H1 (cell line): ENCODE data around the gene PRRT1B. TPM values are rescaled to one million over a fixed set of nuclear protein-coding genes. Genes with fewer than 3 reads are reported as not detected.

ENCODE experiments used
- CTCF ChIA-PET: fragments of 300-600 bp; sonication (Branson Sonifier 250); formaldehyde crosslinking; loops from one replicate; lab custom pipeline; 2021; ENCODE audit not compliant: partially characterized antibody; lab: Charles Lee
- POLR2A ChIA-PET: fragments of 300-600 bp; sonication (Branson Sonifier 250); formaldehyde crosslinking; loops from one replicate; lab custom pipeline; 2021; ENCODE audit warnings: inconsistent platforms; ENCODE audit not compliant: partially characterized antibody; lab: Charles Lee
- DNase-seq, 2 experiments: peaks; one replicate each; pipeline versions ENCODE4 v3.0.0 to v3.0.0-alpha.2; 2010 to 2022; ENCODE audit warnings: low spot score in 2 of 2, low read depth in 1 of 2, mixed read lengths in 1 of 2
- FAIRE-seq: peaks from 2 replicates; lab custom pipeline; 2011; peaks lifted over from hg19 to GRCh38; lab: Jason Lieb, UNC
- H2AFZ ChIP-seq: 2 replicates; pipeline ENCODE4 v1.8.1; 2012; ENCODE audit warnings: low read length, inconsistent platforms
- H2AK5ac ChIP-seq: 2 replicates; pipeline ENCODE4 v1.6.1; 2013; ENCODE audit warnings: low read depth, low read length
- H2BK120ac ChIP-seq: replicated peaks from 2 replicates; pipeline ENCODE3; 2013; ENCODE audit warnings: low read depth, low read length, inconsistent platforms
- H2BK12ac ChIP-seq: 2 replicates; pipeline ENCODE4 v1.6.1; 2013; ENCODE audit warnings: low read depth, low read length
- H2BK15ac ChIP-seq: 2 replicates; pipeline ENCODE4 v1.6.1; 2013; ENCODE audit warnings: low read length
- H2BK20ac ChIP-seq: 2 replicates; pipeline ENCODE4 v1.6.1; 2013; ENCODE audit warnings: low read length
- H2BK5ac ChIP-seq: 2 replicates; pipeline ENCODE4 v1.6.1; 2013; ENCODE audit warnings: low read depth, low read length
- H3K14ac ChIP-seq: 2 replicates; pipeline ENCODE4 v1.6.1; 2013; ENCODE audit warnings: inconsistent platforms; ENCODE audit not compliant: insufficient read length
- H3K18ac ChIP-seq: 2 replicates; pipeline ENCODE4 v1.6.1; 2013; ENCODE audit warnings: low read length; ENCODE audit errors: extremely low read depth
- H3K23ac ChIP-seq: 2 replicates; pipeline ENCODE4 v1.6.1; 2013; ENCODE audit warnings: inconsistent platforms; ENCODE audit not compliant: insufficient read length
- H3K23me2 ChIP-seq: 2 replicates; pipeline ENCODE4 v1.6.1; 2013; ENCODE audit warnings: low read depth, low read length
- H3K27ac ChIP-seq: 2 replicates; pipeline ENCODE4 v1.6.1; 2011; ENCODE audit warnings: low read depth, low read length, inconsistent platforms
- H3K27me3 ChIP-seq, 4 experiments: replicated peaks in 1 of 4; 1 replicate in 1 of 4; 2 replicates in 3 of 4; pipeline versions ENCODE4 v1.6.1 to v1.8.1; 2011 to 2013; ENCODE audit warnings: low read length in 3 of 4, mild to moderate bottlenecking in 3 of 4, inconsistent platforms in 2 of 4, mixed read lengths in 2 of 4, moderate library complexity in 1 of 4; ENCODE audit not compliant: control insufficient read depth in 3 of 4, insufficient read depth in 3 of 4; ENCODE audit errors: extremely low read depth in 1 of 4
- H3K36me3 ChIP-seq, 4 experiments: 2 replicates each; pipeline versions ENCODE4 v1.6.1 to v1.8.1; 2011 to 2013; ENCODE audit warnings: mild to moderate bottlenecking in 4 of 4, low read length in 3 of 4, moderate library complexity in 2 of 4, control low read depth in 1 of 4, inconsistent platforms in 1 of 4; ENCODE audit not compliant: insufficient read depth in 4 of 4, control insufficient read depth in 2 of 4
- H3K4ac ChIP-seq: replicated peaks from 2 replicates; pipeline ENCODE3; 2013; ENCODE audit warnings: low read length, low read depth, mixed read lengths, inconsistent platforms; ENCODE audit not compliant: insufficient read length
- H3K4me1 ChIP-seq, 4 experiments: replicated peaks in 1 of 4; 1 replicate in 1 of 4; 2 replicates in 3 of 4; pipeline versions ENCODE4 v1.6.1 to v1.8.1; 2011 to 2013; ENCODE audit warnings: low read length in 3 of 4, inconsistent platforms in 2 of 4, mixed read lengths in 1 of 4; ENCODE audit not compliant: insufficient read depth in 4 of 4, control insufficient read depth in 3 of 4
- H3K4me2 ChIP-seq, 2 experiments: 2 replicates each; pipeline versions ENCODE4 v1.6.1 to v1.8.1; 2011 to 2013; ENCODE audit warnings: low read depth in 2 of 2, low read length in 2 of 2, control low read depth in 1 of 2, inconsistent platforms in 1 of 2, mild to moderate bottlenecking in 1 of 2; ENCODE audit not compliant: insufficient read depth in 1 of 2
- H3K4me3 ChIP-seq, 4 experiments: fragments of 200-600, 300-600 bp in 1 of 4; sonication (generic), shearing (Covaris generic), sonication (Bioruptor Twin) in 1 of 4; 2 replicates each; pipeline versions ENCODE4 v1.5.1 to v1.8.1; 2011 to 2016; ENCODE audit warnings: low read length in 4 of 4, low read depth in 3 of 4, control low read depth in 2 of 4, inconsistent platforms in 2 of 4, mild to moderate bottlenecking in 2 of 4, mixed read lengths in 1 of 4, moderate library complexity in 1 of 4; ENCODE audit not compliant: insufficient read depth in 2 of 4; ENCODE audit errors: extremely low read depth in 1 of 4
- H3K56ac ChIP-seq: replicated peaks from 2 replicates; pipeline ENCODE3; 2013; ENCODE audit warnings: low read depth, mild to moderate bottlenecking, mixed read lengths, low read length, inconsistent platforms; ENCODE audit not compliant: insufficient read length
- H3K79me1 ChIP-seq: 2 replicates; pipeline ENCODE4 v1.6.1; 2013; ENCODE audit warnings: low read depth, low read length, control low read depth
- H3K79me2 ChIP-seq, 2 experiments: 2 replicates each; pipeline versions ENCODE4 v1.6.1 to v1.8.1; 2012 to 2013; ENCODE audit warnings: low read length in 2 of 2, mild to moderate bottlenecking in 2 of 2, inconsistent platforms in 1 of 2; ENCODE audit not compliant: insufficient read depth in 2 of 2, control insufficient read depth in 1 of 2
- H3K9ac ChIP-seq, 4 experiments: replicated peaks in 1 of 4; 1 replicate in 1 of 4; 2 replicates in 3 of 4; pipeline versions ENCODE4 v1.6.1 to v1.8.1; 2011 to 2013; ENCODE audit warnings: low read depth in 3 of 4, low read length in 3 of 4, control low read depth in 2 of 4, mild to moderate bottlenecking in 2 of 4, moderate library complexity in 2 of 4, inconsistent platforms in 1 of 4; ENCODE audit errors: extremely low read depth in 1 of 4
- H3K9me3 ChIP-seq, 2 experiments: 2 replicates each; pipeline versions ENCODE4 v1.6.1 to v1.8.1; 2012 to 2013; ENCODE audit warnings: mild to moderate bottlenecking in 2 of 2, moderate library complexity in 2 of 2, control low read depth in 1 of 2, inconsistent platforms in 1 of 2, low read depth in 1 of 2, low read length in 1 of 2, mixed read lengths in 1 of 2; ENCODE audit not compliant: insufficient read depth in 2 of 2
- H4K20me1 ChIP-seq, 2 experiments: replicated peaks in 1 of 2; 2 replicates each; pipeline versions ENCODE3 to v1.8.1; 2011 to 2013; ENCODE audit warnings: inconsistent platforms in 2 of 2, low read length in 2 of 2, mild to moderate bottlenecking in 1 of 2; ENCODE audit not compliant: insufficient read depth in 2 of 2, control insufficient read depth in 1 of 2
- H4K5ac ChIP-seq: 2 replicates; pipeline ENCODE4 v1.6.1; 2013; ENCODE audit warnings: low read length, low read depth, mixed read lengths, inconsistent platforms; ENCODE audit not compliant: insufficient read length
- H4K8ac ChIP-seq: 2 replicates; pipeline ENCODE4 v1.8.0; 2013; ENCODE audit warnings: mild to moderate bottlenecking, moderate library complexity, low read length, inconsistent platforms; ENCODE audit not compliant: insufficient read depth; ENCODE audit errors: extremely low read depth
- H4K91ac ChIP-seq: replicated peaks from 2 replicates; pipeline ENCODE3; 2013; ENCODE audit warnings: low read length, mixed read lengths, inconsistent platforms; ENCODE audit not compliant: insufficient read length
- CEBPB ChIP-seq: IDR thresholded peaks from 2 replicates; pipeline ENCODE4 v1.6.1; 2012; ENCODE audit warnings: low read depth, low read length
- CHD1 ChIP-seq: IDR thresholded peaks from 2 replicates; pipeline ENCODE4 v1.6.1; 2012; ENCODE audit warnings: low read depth, low read length, improper control_type of control experiment
- CREB1 ChIP-seq: IDR thresholded peaks from 2 replicates; pipeline ENCODE4 v1.6.1; 2012; ENCODE audit warnings: inconsistent platforms
- EGR1 ChIP-seq: IDR thresholded peaks from 2 replicates; pipeline ENCODE4 v1.6.1; 2011; ENCODE audit warnings: low read depth, low read length, borderline replicate concordance
- HDAC6 ChIP-seq: IDR thresholded peaks from one replicate; pipeline ENCODE4 v1.7.1; 2012; ENCODE audit warnings: low read depth, mild to moderate bottlenecking, inconsistent platforms, low read length, moderate library complexity
- NRF1 ChIP-seq: IDR thresholded peaks from 2 replicates; pipeline ENCODE4 v1.6.1; 2011; ENCODE audit warnings: mild to moderate bottlenecking, low read depth, low read length, improper control_type of control experiment
- PHF8 ChIP-seq: fragments of 200-600 bp; sonication (generic); conservative IDR thresholded peaks from 2 replicates; pipeline ENCODE4 v1.7.1; 2012; ENCODE audit warnings: low read depth, mild to moderate bottlenecking, inconsistent platforms, low read length, moderate library complexity
- SAP30 ChIP-seq: fragments of 300-600 bp; sonication (generic); IDR thresholded peaks from 2 replicates; pipeline ENCODE4 v1.7.1; 2012; ENCODE audit warnings: low read length, moderate library complexity, mild to moderate bottlenecking, inconsistent platforms; ENCODE audit not compliant: insufficient read depth, insufficient replicate concordance
- SIRT6 ChIP-seq: IDR thresholded peaks from one replicate; pipeline ENCODE4 v1.7.1; 2012; ENCODE audit warnings: low read length, inconsistent platforms
- TAF7 ChIP-seq: optimal IDR thresholded peaks from 2 replicates; pipeline ENCODE3; 2011; ENCODE audit warnings: low read depth, mild to moderate bottlenecking, inconsistent platforms, low read length, moderate library complexity, borderline replicate concordance
- WGBS, 2 experiments: shearing (Covaris generic) in 1 of 2; methylation state at CpG; one replicate each; pipeline versions ENCODE4 v1.1.6 to v1.1.7; 2013 to 2015; ENCODE audit warnings: low lambda C conversion rate in 2 of 2, mixed read lengths in 2 of 2, inconsistent platforms in 1 of 2, low coverage in 1 of 2, missing lambda C conversion rate in 1 of 2; ENCODE audit not compliant: insufficient replicate concordance in 2 of 2, insufficient coverage in 1 of 2, insufficient read length in 1 of 2; ENCODE audit errors: extremely low coverage in 1 of 2, missing lambda C conversion rate in 1 of 2; 5-methylcytosine and 5-hydroxymethylcytosine counted together
- long read RNA-seq, 2 experiments: library from RNA in 1 of 2; library from capped mRNA in 1 of 2; stranded (forward); transcript quantifications; one replicate each; pipeline ENCODE4 v2.0.0, GENCODE V29; 2021; ENCODE audit warnings: inconsistent platforms in 1 of 2
- polyA minus RNA-seq, 3 experiments: library from RNA; depleted of rRNA, polyadenylated mRNA; stranded (reverse); fragments of >200 nt; gene quantifications; 1 replicate in 2 of 3; 2 replicates in 1 of 3; pipeline ENCODE4 v1.2.3, GENCODE V29; 2011
- polyA plus RNA-seq, 7 experiments: library from polyadenylated mRNA; depleted of rRNA in 3 of 7; stranded (reverse) in 5 of 7; unstranded in 2 of 7; fragments of >200 nt in 5 of 7; fragments of 200-250 nt in 2 of 7; gene quantifications; 1 replicate in 5 of 7; 2 replicates in 1 of 7; 4 replicates in 1 of 7; pipeline versions ENCODE4 v1.2.1 to v1.2.3, GENCODE V29; 2011 to 2013; ENCODE audit warnings: missing spikeins in 2 of 7, mixed read lengths in 2 of 7
- total RNA-seq: library from RNA; stranded (reverse); fragmentation: NEBNext Ultra II Directional; extraction: Animal tissue kit (Norgen Biotek cat#: 25700); gene quantifications from 2 replicates; pipeline ENCODE4 v1.2.1, GENCODE V29; 2021

The PRRT1B gene
- total RNA-seq = 1.1 and 1.2 TPM in 2 replicates
- 0.30 and 0.71 TPM in 2 replicates for polyA plus RNA-seq (2011; rRNA removed)
- polyA plus RNA-seq (2011; cell fraction: cytosol; rRNA removed) = 0.61 TPM
- 0.93 TPM for polyA plus RNA-seq (2011; cell fraction: nucleus; rRNA removed)
- 0.29 to 0.64 TPM (median 0.51 TPM) in 4 replicates for polyA plus RNA-seq (2012, experiment 1 of 2)
- 0.35 TPM for polyA plus RNA-seq (2012, experiment 2 of 2)
- 0.41 TPM for polyA plus RNA-seq (2013, experiment 1 of 2)
- 0.37 TPM for polyA plus RNA-seq (2013, experiment 2 of 2)
- 0.19 and 0.34 TPM in 2 replicates for polyA minus RNA-seq (2011; rRNA and poly(A)+ RNA removed)
- polyA minus RNA-seq (2011; cell fraction: cytosol; rRNA and poly(A)+ RNA removed) = not detected
- 1.00 TPM for polyA minus RNA-seq (2011; cell fraction: nucleus; rRNA and poly(A)+ RNA removed)
- long read RNA-seq, experiment 1, partial matches to known transcripts = 1 of 1 reads
- long read RNA-seq, experiment 1, other reads (novel, unspliced or antisense) = 0 of 1 reads
- long read RNA-seq, experiment 2 = 0 reads

DNA sequence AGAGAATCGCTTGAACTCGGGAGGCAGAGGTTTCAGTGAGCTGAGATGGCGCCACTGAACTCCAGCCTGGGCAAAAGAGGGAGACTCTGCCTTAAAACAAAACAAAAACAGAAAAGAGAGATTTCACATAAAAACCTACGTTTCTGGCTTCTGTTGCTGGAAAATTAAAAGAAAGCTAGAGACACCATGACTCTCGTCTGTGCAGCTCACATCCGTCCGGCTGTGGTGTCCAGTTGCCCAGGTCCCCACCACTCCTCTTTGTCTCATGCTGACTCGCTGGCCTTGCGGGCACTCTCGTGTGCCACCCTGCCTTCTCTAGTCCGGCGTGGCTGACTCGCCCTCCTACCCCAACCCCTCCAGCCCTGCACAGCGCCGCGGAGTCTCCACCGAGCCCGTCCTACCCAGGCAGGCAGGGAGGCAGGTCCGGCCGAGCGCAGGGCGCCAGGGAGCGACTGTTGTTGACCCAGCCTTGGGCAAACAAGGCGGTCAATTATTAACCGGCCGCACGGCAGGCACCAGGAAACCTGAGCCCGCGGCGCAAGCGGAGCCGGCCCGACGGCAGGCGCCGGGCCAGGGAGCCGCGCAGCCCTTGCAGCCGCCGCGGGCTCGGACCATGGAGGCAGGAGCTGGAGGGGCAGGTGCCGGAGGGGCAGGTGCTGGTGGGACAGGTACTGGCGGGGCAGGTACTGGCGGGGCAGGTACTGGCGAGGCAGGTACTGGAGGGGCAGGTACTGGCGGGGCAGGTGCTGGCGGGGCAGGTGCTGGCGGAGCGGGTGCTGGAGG, at the start of gene PRRT1B:
Gene PRRT1B, plus strand, starts transcription at position 521 of the 783 bp plus-strand sequence. Its CDS starts 93 bp downstream, at position 614.
- WGBS, 2 experiments = 32% methylated on average over 43 of the region's 50 CpGs; no CpG with 5 or more reads in 1 of the 2 experiments
- peaks cover 16 to 25% of the 10 kb centered on the region in 2 experiments for H3K9me3 ChIP-seq
- H3K56ac ChIP-seq = no peak within 1 kb of the TSS
- H3K23ac ChIP-seq = no peak within 1 kb of the TSS
- no peak for DNase-seq
- H2BK15ac ChIP-seq = peak within 1 kb of the TSS; percentile 3; the same call in 1 of the 2 replicates
- no peak within 1 kb of the TSS for H3K27ac ChIP-seq
- CTCF ChIA-PET = interaction anchor here (1.4 kb wide), 1 partner anchor 18 kb away, joined by 3 read pairs; no protein-coding TSS in a partner anchor
- H3K23me2 ChIP-seq = peaks cover 3% of the 10 kb centered on the region; the same call in 1 of the 2 replicates
- peak within 1 kb of the TSS; percentile 12; the same call in 1 of the 2 replicates for H2AFZ ChIP-seq
- no peak within 1 kb of the TSS; the same call in 1 of the 2 replicates for H3K18ac ChIP-seq
- peak within 1 kb of the TSS in 1 of 4 experiments; percentile 34; a peak in 2 of 7 replicates for H3K9ac ChIP-seq
- no peak within 1 kb of the TSS for H4K91ac ChIP-seq
- FAIRE-seq = no peak
- peaks cover 17 to 42% (median 33%) of the 10 kb centered on the region in 4 experiments for H3K27me3 ChIP-seq
- no peak within 1 kb of the TSS for H2AK5ac ChIP-seq
- H2BK12ac ChIP-seq = no peak within 1 kb of the TSS
- no peak within 1 kb of the TSS; the same call in 1 of the 2 replicates for H2BK20ac ChIP-seq
- peaks cover 0 to 4% (median 3%) of the 10 kb centered on the region in 4 experiments; a peak in 3 of 7 replicates for H3K4me1 ChIP-seq
- H3K4me3 ChIP-seq = peak within 1 kb of the TSS; percentile 36 to 68 (median 44)
- H3K4ac ChIP-seq = no peak within 1 kb of the TSS
- no peak within 1 kb of the TSS for H4K5ac ChIP-seq
- H2BK120ac ChIP-seq = no peak within 1 kb of the TSS
- H3K4me2 ChIP-seq = peak within 1 kb of the TSS; percentile 77 to 98
- no peaks in the 10 kb centered on the region for H3K79me2 ChIP-seq
- H3K14ac ChIP-seq = no peak within 1 kb of the TSS
- peak within 1 kb of the TSS; percentile 51; the same call in 1 of the 2 replicates for H4K8ac ChIP-seq
- no peaks in the 10 kb centered on the region for H4K20me1 ChIP-seq
- H3K36me3 ChIP-seq = no peaks in the 10 kb centered on the region
- no peak within 1 kb of the TSS for H2BK5ac ChIP-seq
- H3K79me1 ChIP-seq = no peaks in the 10 kb centered on the region
- POLR2A ChIA-PET = interaction anchor here (0.7 to 1.8 kb wide), 7 partner anchors 9 to 191 kb away, joined by 3 to 6 read pairs (median 4); partner anchors contain the start of gene UCK1
- no peak for TF ChIP-seq CHD1
- TF ChIP-seq CEBPB = no peak
- TF ChIP-seq HDAC6 = no peak
- TF ChIP-seq PHF8 = no peak
- no peak for TF ChIP-seq SIRT6
- TF ChIP-seq EGR1 = no peak
- TF ChIP-seq NRF1 = no peak
- TF ChIP-seq CREB1 = no peak
- TF ChIP-seq TAF7 = peak; percentile 17
- TF ChIP-seq SAP30 = no peak
